ENCODE results near the gene KPNB1. TPM values are rescaled to one million over a fixed set of nuclear protein-coding genes. Genes with fewer than 3 reads are reported as not detected.

Gene KPNB1
- total RNA-seq, 4 donors from 2014 or later, result 72.3 to 276 (median 135) TPM

GRCh38 chr17:47707056-47707804, 57.5 kb downstream of the KPNB1 start:
- H3K4me1 ChIP-seq, result peaks cover 0 to 29% (median 14%) of the 10 kb centered on the region in 4 donors
- no peak overlapping the region for H3K27ac ChIP-seq

GRCh38 chr17:47707884-47708283, 58.2 kb downstream of the KPNB1 start:
- Histone ChIP-seq H3K27ac (no peak overlapping the region), H3K4me3 (no peak overlapping the region), H3K4me1 (peaks cover 0 to 29% (median 11%) of the 10 kb centered on the region in 4 donors), H3K9me3 (no peaks in the 10 kb centered on the region), H3K27me3 (no peaks in the 10 kb centered on the region), H3K36me3 (peaks cover 0 to 7% (median 0%) of the 10 kb centered on the region in 3 donors)
- DNase-seq, result no peak
- TF ChIP-seq CTCF (IDR thresholded peaks at IDR 0.05) (no peak), POLR2A (IDR thresholded peaks at IDR 0.05) (no peak)

More at GRCh38 chr17:47707056-47707804, 57.5 kb downstream of the KPNB1 start:
- H3K36me3 ChIP-seq, result peaks cover 0 to 7% (median 0%) of the 10 kb centered on the region in 3 donors
- DNase-seq, result no peak
- H3K9me3 ChIP-seq, result no peaks in the 10 kb centered on the region
- H3K27me3 ChIP-seq, result no peaks in the 10 kb centered on the region
- TF ChIP-seq POLR2A (IDR thresholded peaks at IDR 0.05) (no peak), CTCF (IDR thresholded peaks at IDR 0.05) (no peak)
- no peak overlapping the region for H3K4me3 ChIP-seq

- H3K27me3 ChIP-seq, result no peaks in the 10 kb centered on the region
- peaks cover 0 to 27% (median 7%) of the 10 kb centered on the region in 4 donors for H3K4me1 ChIP-seq
- peaks cover 0 to 7% (median 0%) of the 10 kb centered on the region in 3 donors for H3K36me3 ChIP-seq
- no peaks in the 10 kb centered on the region for H3K9me3 ChIP-seq
- no peak overlapping the region for H3K27ac ChIP-seq
- peak overlapping the region in 2 of 4 donors; percentile 37 to 52 for H3K4me3 ChIP-seq
- DNase-seq, result no peak
- TF ChIP-seq POLR2A (IDR thresholded peaks at IDR 0.05), result no peak
- TF ChIP-seq CTCF (IDR thresholded peaks at IDR 0.05), result no peak
Observed at GRCh38 chr17:47708312-47708863, 58.7 kb downstream of the KPNB1 start.

- Histone ChIP-seq H3K4me3 (peak overlapping the region in 2 of 4 donors; percentile 37 to 52), H3K27ac (no peak overlapping the region), H3K9me3 (no peaks in the 10 kb centered on the region), H3K27me3 (no peaks in the 10 kb centered on the region), H3K4me1 (peaks cover 0 to 21% (median 7%) of the 10 kb centered on the region in 4 donors), H3K36me3 (peaks cover 0 to 7% (median 0%) of the 10 kb centered on the region in 3 donors)
- no peak for TF ChIP-seq CTCF (IDR thresholded peaks at IDR 0.05)
- no peak for TF ChIP-seq POLR2A (IDR thresholded peaks at IDR 0.05)
- no peak for DNase-seq
Observed at GRCh38 chr17:47708864-47709541, 59.3 kb downstream of the KPNB1 start.

GRCh38 chr17:47709594-47709993, 59.9 kb downstream of the KPNB1 start:
- Histone ChIP-seq H3K4me1 (peaks cover 0 to 15% (median 10%) of the 10 kb centered on the region in 4 donors), H3K4me3 (no peak overlapping the region), H3K9me3 (no peaks in the 10 kb centered on the region), H3K36me3 (peaks cover 0 to 7% (median 0%) of the 10 kb centered on the region in 3 donors), H3K27ac (no peak overlapping the region), H3K27me3 (no peaks in the 10 kb centered on the region)
- no peak for DNase-seq
- no peak for TF ChIP-seq POLR2A (IDR thresholded peaks at IDR 0.05)
- no peak for TF ChIP-seq CTCF (IDR thresholded peaks at IDR 0.05)

Measured in Peyer's patch (tissue), 4 donors.